ENCODE measurements around the gene NTRK3.

- TF ChIP-seq, protein P1, sequence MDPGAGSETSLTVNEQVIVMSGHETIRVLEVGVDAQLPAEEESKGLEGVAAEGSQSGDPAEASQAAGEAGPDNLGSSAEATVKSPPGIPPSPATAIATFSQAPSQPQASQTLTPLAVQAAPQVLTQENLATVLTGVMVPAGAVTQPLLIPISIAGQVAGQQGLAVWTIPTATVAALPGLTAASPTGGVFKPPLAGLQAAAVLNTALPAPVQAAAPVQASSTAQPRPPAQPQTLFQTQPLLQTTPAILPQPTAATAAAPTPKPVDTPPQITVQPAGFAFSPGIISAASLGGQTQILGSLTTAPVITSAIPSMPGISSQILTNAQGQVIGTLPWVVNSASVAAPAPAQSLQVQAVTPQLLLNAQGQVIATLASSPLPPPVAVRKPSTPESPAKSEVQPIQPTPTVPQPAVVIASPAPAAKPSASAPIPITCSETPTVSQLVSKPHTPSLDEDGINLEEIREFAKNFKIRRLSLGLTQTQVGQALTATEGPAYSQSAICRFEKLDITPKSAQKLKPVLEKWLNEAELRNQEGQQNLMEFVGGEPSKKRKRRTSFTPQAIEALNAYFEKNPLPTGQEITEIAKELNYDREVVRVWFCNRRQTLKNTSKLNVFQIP (CRISPR knock-in tag; IDR thresholded peaks at IDR 0.05; ENCODE audit: borderline replicate concordance, low read depth): no peak
- TF ChIP-seq RARB (CRISPR knock-in tag; IDR thresholded peaks at IDR 0.05): no peak
- TF ChIP-seq ZNF70 (CRISPR knock-in tag; IDR thresholded peaks at IDR 0.05): no peak
- TF ChIP-seq ESRRG (CRISPR knock-in tag; IDR thresholded peaks at IDR 0.05): no peak
These were observed 252.8 kb downstream of the NTRK3 start for GRCh38 chr15:88003541-88004327.

All from SK-N-SH treated with all-trans-retinoic acid at 6 μM for 48 hours (cell line).